NCI-H2107 treated with DMSO at 0.1 percent for 48 hours (cell line): Measurements from ENCODE around the gene PORCN.

Source experiments
- DNase-seq: peaks from one replicate; lab custom pipeline; 2025; ENCODE audit not compliant: unreplicated experiment; lab: John Stamatoyannopoulos, UW

The PORCN gene

GRCh38 chrX:48475774-48476577 is 32.8 kb upstream of the PORCN start, which contains the start of gene FTSJ1:
Gene FTSJ1, plus strand, starts transcription at chrX:48476199. Its CDS starts 1,849 bp downstream, at chrX:48478048.
- peak; percentile 86 for DNase-seq

GRCh38 chrX:48476919-48477318 is 31.9 kb upstream of the PORCN start:
- DNase-seq: no peak

- no peak for DNase-seq
Measured at GRCh38 chrX:48477960-48478755, 30.6 kb upstream of the PORCN start.

- no peak for DNase-seq
Measured at GRCh38 chrX:48478806-48479205, 30.0 kb upstream of the PORCN start.

- DNase-seq: no peak
Measured at GRCh38 chrX:48480142-48480541, 28.6 kb upstream of the PORCN start.

- DNase-seq: no peak
Measured at GRCh38 chrX:48480583-48480982, 28.2 kb upstream of the PORCN start.

GRCh38 chrX:48482526-48482925 is 26.3 kb upstream of the PORCN start:
- DNase-seq: no peak

GRCh38 chrX:48487362-48487798 is 21.4 kb upstream of the PORCN start:
- DNase-seq: no peak

GRCh38 chrX:48488034-48488433 is 20.8 kb upstream of the PORCN start:
- no peak for DNase-seq

GRCh38 chrX:48489296-48489695 is 19.5 kb upstream of the PORCN start:
- no peak for DNase-seq

GRCh38 chrX:48489892-48490291 is 18.9 kb upstream of the PORCN start:
- no peak for DNase-seq

GRCh38 chrX:48490661-48491060 is 18.1 kb upstream of the PORCN start:
- no peak for DNase-seq

- DNase-seq: no peak
Measured at GRCh38 chrX:48491809-48492208, 17.0 kb upstream of the PORCN start.

GRCh38 chrX:48492293-48492910 is 16.4 kb upstream of the PORCN start:
- no peak for DNase-seq

- peak; percentile 27 for DNase-seq
Measured at GRCh38 chrX:48493890-48494364, 14.9 kb upstream of the PORCN start.

- no peak for DNase-seq
Measured at GRCh38 chrX:48496660-48497059, 12.1 kb upstream of the PORCN start.

- no peak for DNase-seq
Measured at GRCh38 chrX:48497871-48498270, 10.9 kb upstream of the PORCN start.

GRCh38 chrX:48498374-48498809 is 10.4 kb upstream of the PORCN start:
- no peak for DNase-seq

GRCh38 chrX:48504261-48504660 is 4.5 kb upstream of the PORCN start:
- no peak for DNase-seq

GRCh38 chrX:48505481-48505880 is 3.3 kb upstream of the PORCN start:
- DNase-seq: no peak

GRCh38 chrX:48507246-48507645 is 1.5 kb upstream of the PORCN start:
- no peak for DNase-seq

GRCh38 chrX:48509245-48509590 is 426 bp downstream of the PORCN start:
- DNase-seq: no peak
